Measurements from ENCODE around the gene UCMA. TPM values are rescaled to one million over a fixed set of nuclear protein-coding genes. Genes with fewer than 3 reads are reported as not detected.

The UCMA gene
- total and polyA plus RNA-seq, 2 donors from 2014 or later: not detected

DNA sequence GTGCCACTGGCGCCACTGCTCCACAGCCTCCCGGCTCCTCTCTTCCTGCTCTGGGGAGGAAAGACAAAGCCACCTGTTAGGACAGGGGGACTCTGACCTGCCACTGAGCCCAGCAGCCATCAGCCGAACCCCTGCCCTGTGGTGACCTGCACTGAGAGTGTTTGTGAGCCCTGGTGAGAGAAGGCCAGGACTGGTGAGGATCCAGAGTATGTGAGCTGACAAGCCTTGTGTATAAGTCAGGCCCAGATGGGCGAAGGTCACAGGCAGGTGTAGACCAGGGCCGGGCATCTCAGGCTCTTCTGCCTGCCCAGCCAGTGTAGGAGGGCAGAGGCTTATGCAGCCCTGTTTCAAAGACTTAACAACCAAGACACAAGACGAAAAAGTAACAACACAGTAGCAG is 12.0 kb downstream of the UCMA start:
- no peak overlapping the region for H3K9ac ChIP-seq (ENCODE audit: low read length in 3 of 3)
- TF ChIP-seq, protein P1, sequence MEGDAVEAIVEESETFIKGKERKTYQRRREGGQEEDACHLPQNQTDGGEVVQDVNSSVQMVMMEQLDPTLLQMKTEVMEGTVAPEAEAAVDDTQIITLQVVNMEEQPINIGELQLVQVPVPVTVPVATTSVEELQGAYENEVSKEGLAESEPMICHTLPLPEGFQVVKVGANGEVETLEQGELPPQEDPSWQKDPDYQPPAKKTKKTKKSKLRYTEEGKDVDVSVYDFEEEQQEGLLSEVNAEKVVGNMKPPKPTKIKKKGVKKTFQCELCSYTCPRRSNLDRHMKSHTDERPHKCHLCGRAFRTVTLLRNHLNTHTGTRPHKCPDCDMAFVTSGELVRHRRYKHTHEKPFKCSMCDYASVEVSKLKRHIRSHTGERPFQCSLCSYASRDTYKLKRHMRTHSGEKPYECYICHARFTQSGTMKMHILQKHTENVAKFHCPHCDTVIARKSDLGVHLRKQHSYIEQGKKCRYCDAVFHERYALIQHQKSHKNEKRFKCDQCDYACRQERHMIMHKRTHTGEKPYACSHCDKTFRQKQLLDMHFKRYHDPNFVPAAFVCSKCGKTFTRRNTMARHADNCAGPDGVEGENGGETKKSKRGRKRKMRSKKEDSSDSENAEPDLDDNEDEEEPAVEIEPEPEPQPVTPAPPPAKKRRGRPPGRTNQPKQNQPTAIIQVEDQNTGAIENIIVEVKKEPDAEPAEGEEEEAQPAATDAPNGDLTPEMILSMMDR (IDR thresholded peaks at IDR 0.05; ENCODE audit: borderline replicate concordance, extremely low read depth, insufficient read depth): no peak
- no peaks in the 10 kb centered on the region for H3K36me3 ChIP-seq (ENCODE audit: control insufficient read depth in 2 of 3, insufficient read depth in 3 of 3, low read length in 3 of 3)
- no peak overlapping the region for H3K27ac ChIP-seq (ENCODE audit: low read depth in 2 of 2, low read length in 2 of 2)
- no peaks in the 10 kb centered on the region for H3K4me1 ChIP-seq (ENCODE audit: control insufficient read depth in 2 of 3, insufficient read depth in 2 of 3, low read depth in 1 of 3, low read length in 3 of 3)
- no peak for DNase-seq
- no peaks in the 10 kb centered on the region for H3K9me3 ChIP-seq (ENCODE audit: control insufficient read depth in 2 of 3, insufficient read depth in 1 of 3, low read length in 3 of 3)
- no peaks in the 10 kb centered on the region for H3K27me3 ChIP-seq (ENCODE audit: control insufficient read depth, insufficient read depth, low read length)
- no peak for FAIRE-seq
- intact Hi-C loops (cut with DNase I): no loop called here
- no peak overlapping the region for H3K4me3 ChIP-seq (ENCODE audit: low read length in 3 of 3)

DNA sequence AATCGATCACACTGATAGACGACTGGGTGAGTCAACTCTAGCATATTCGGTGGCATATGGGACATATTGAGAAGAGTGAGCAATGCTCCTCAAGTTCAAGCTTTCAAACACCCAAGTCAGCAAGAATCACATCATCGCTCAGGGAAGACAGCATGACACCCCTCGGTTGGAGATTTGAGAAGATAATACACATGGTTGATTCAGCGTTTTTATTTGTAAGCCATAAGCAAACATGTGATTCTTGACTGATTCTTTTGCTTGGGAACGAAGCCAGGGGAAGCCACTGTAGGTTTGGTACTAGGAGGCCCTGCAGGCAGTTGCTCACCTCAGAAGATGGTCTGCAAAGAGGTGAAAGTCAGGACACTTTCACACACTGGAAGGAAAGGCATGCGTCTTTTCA is 12.6 kb downstream of the UCMA start:
- Histone ChIP-seq H3K9ac (ENCODE audit: low read length in 3 of 3) (no peak overlapping the region), H3K36me3 (ENCODE audit: control insufficient read depth in 2 of 3, insufficient read depth in 3 of 3, low read length in 3 of 3) (no peaks in the 10 kb centered on the region), H3K27ac (ENCODE audit: low read depth in 2 of 2, low read length in 2 of 2) (no peak overlapping the region), H3K27me3 (ENCODE audit: control insufficient read depth, insufficient read depth, low read length) (no peaks in the 10 kb centered on the region), H3K4me1 (ENCODE audit: control insufficient read depth in 2 of 3, insufficient read depth in 2 of 3, low read depth in 1 of 3, low read length in 3 of 3) (no peaks in the 10 kb centered on the region), H3K9me3 (ENCODE audit: control insufficient read depth in 2 of 3, insufficient read depth in 1 of 3, low read length in 3 of 3) (no peaks in the 10 kb centered on the region), H3K4me3 (ENCODE audit: low read length in 3 of 3) (no peak overlapping the region)
- FAIRE-seq (no peak), DNase-seq (peak in 1 of 5 donors; percentile 4)
- intact Hi-C loops (cut with DNase I): no loop called here
- TF ChIP-seq, protein P1 (IDR thresholded peaks at IDR 0.05; ENCODE audit: borderline replicate concordance, extremely low read depth, insufficient read depth): no peak

DNA sequence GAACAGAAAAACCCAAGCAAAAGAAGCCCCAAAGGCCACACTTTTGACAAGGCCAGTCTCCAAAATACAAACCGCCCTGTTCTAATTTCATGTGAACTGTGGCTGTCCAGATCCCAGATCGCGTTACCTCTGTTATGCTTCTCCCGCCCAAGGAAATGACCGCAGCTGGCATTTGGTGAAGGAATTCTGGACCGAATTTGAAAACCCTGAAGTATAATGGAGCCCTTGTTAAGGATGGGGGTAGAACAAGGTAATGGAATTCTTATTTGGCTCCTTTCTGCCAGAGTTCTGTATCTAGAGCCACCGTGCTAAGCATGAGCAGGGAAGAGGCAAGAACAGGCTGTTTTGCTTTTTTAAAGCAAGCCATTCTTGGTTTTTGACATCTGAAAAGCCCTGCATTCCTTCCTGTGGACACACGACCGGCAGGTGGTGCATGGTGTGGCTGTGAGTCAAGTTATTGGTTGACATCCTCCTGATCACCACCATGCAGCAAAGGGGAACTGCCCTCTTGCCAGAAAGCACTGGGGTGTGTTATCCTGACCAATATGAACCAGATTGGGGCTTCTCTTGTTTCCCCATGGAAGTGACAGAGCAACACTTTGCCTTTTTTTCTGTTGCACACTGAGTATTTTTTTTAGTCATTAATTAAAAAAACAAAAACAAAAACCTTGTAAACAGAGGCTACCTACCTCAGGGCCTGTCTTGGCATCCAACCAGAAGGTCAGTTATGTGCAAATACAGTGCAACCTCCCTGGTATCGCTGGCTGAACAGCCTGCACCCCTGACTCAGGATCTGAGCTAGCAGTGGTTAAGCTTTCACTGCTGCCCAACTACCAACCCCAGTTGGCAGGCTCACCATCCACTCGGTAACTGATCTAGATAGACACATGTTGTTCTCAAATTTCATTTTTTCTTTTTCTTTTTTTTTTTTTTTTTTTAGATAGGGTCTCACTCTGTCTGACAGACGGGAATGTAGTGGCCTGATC is 14.2 kb downstream of the UCMA start:
- Histone ChIP-seq H3K27me3 (ENCODE audit: control insufficient read depth, insufficient read depth, low read length) (no peaks in the 10 kb centered on the region), H3K27ac (ENCODE audit: low read depth in 2 of 2, low read length in 2 of 2) (no peak overlapping the region), H3K4me1 (ENCODE audit: control insufficient read depth in 2 of 3, insufficient read depth in 2 of 3, low read depth in 1 of 3, low read length in 3 of 3) (no peaks in the 10 kb centered on the region), H3K9ac (ENCODE audit: low read length in 3 of 3) (no peak overlapping the region), H3K9me3 (ENCODE audit: control insufficient read depth in 2 of 3, insufficient read depth in 1 of 3, low read length in 3 of 3) (no peaks in the 10 kb centered on the region), H3K36me3 (ENCODE audit: control insufficient read depth in 2 of 3, insufficient read depth in 3 of 3, low read length in 3 of 3) (no peaks in the 10 kb centered on the region), H3K4me3 (ENCODE audit: low read length in 3 of 3) (no peak overlapping the region)
- TF ChIP-seq, protein P1 (IDR thresholded peaks at IDR 0.05; ENCODE audit: borderline replicate concordance, extremely low read depth, insufficient read depth): peak; percentile 18
- intact Hi-C loops (cut with DNase I): no loop called here
- DNase-seq: peak in 4 of 5 donors; percentile 23 to 35 (median 26)
- FAIRE-seq: no peak

Data from kidney (tissue), 14 donors.